Activated CD8-positive, alpha-beta memory T cell treated with anti-CD3 and anti-CD28 coated beads for 1 hour (primary cell): ENCODE results near the gene E2F6.

ENCODE experiments used
- DNase-seq, 2 donors: peaks; one replicate each; pipeline ENCODE4 v3.0.0-alpha.2; 2020; ENCODE audit warnings: low read depth in 1 of 2; ENCODE audit errors: extremely low read depth in 1 of 2

E2F6 gene, protein sequence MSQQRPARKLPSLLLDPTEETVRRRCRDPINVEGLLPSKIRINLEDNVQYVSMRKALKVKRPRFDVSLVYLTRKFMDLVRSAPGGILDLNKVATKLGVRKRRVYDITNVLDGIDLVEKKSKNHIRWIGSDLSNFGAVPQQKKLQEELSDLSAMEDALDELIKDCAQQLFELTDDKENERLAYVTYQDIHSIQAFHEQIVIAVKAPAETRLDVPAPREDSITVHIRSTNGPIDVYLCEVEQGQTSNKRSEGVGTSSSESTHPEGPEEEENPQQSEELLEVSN

DNA sequence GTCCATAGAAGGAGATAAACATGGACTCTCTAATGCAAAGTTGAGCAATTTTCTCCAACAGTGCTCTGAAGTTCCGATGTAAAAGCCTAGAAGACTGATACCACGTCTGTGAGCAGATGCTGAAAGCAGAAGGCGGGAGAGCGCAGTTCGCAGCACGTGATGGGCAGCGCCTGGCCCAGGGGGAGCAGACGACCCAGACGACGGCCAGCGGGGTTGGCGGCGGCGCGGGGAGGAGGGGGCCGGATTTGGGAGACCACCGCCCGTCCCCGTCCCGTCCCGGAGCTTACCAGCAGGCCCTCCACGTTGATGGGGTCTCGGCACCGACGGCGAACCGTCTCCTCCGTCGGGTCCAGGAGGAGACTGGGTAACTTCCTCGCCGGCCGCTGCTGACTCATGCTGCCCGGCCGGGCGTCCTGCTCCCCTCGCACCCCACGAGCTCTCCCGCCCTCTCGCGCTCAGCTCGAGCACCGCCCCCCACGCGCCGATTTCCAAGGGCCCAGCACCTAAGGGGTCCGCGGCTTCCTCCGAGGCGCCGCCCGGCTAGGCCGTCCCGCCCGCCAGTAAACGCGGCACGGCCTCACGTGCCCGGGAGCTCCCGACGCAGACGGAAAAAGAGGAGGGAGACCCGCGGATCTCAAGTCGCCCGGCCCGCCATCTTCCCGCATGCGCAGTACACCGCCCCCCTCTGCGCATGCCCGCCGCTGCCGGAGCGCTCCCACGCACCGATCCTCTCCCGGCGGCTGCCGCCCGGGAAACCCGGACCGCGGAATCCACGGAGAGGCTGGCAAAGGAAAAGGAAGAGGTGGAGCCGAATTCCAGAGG lies at the start of gene E2F6:
E2F6 (minus strand) TSS at position 677 of the 822 bp plus-strand sequence; CDS start at position 395, 282 bp downstream.
- peak; percentile 62 to 77 for DNase-seq

DNA sequence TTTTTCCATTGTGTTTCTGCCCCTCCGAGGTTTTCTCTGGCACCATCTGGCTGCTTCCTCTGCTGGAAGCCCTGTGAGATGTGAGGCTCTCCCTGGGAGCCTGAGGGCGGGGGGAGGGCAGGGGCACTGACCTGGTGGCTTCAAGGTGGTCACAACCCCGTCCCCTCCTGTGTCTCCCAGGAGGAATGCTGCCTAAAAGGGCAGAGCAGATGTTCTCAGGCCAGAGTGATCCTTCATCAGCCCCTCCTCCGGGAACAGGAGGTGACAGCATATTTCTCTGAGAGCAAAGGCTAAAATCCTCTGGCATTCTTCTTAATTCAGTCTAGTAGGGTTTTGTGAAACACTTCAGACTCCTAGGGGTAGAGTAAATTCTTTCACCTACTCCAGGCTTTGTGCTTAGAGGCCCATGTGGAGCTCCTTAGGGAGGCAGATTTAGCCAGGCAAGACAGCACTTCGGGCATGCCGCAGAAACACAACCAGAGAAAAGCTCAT lies 49.6 kb upstream of the E2F6 start:
- no peak for DNase-seq

DNA sequence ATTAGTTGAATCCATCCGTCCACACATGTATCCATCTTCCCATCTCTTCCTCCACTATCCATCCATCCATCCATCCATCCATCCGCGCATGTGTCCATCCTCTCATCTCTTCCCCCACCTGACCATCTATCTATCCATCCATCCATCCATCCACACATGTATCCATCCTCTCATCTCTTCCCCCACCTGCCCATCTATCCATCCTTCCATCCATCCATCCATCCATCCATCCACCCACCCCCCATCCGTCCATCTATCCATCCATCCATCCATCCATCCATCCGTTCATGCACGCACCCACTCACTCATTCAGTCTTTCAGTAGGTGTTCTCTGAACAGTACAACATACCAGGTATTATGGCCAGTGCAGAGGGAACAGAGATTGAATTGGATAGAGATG lies 48.9 kb upstream of the E2F6 start:
- DNase-seq = no peak

DNA sequence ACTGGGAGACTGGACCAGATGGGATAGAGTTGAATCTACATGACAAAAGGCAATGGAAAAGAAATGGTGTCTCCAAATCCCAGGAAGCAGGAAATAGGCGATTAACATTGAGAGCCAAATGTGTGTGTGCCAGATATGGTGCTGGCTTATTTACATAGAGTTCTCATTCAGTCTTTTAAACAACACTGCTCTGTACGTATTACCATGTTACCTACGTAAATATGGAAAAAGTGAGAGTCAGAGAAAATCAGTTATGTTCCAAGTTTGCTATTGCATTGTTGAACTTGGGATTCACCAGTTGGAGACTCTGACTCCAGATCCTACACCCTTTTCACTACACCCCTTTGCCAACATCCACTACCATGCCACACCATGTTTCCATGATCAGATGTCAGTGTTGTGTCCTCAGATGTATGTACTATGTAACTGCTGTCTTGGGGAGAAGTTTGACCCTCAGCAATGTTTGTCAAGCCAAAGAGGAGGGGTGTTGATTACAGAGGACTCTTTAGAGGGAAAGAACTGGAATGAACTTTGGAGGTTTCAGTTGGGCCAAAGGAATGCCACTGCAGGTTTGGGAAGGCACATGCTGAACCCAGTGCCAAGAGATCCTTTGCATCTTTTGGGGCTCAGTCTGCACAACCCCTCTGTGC lies 48.2 kb upstream of the E2F6 start:
- no peak for DNase-seq

DNA sequence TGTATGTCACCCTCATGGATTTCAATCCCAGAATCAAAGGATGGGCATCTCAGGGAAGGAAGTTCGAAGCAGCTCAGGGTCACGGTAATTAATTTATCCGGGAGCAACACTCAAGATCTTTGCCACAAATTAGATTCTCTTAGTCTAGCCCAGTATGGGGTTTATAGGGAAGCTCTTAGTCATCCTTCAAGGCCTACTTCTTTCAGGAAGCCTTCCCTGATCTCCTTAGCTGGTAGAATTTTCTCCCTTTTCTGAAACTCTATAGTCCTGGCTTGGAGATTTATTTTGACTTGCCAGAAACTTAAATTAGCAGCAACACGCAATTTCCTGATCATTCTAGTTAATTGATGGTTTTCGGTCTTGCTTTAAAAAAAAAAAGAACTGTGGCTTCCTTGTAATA lies 47.4 kb upstream of the E2F6 start:
- DNase-seq = no peak

DNA sequence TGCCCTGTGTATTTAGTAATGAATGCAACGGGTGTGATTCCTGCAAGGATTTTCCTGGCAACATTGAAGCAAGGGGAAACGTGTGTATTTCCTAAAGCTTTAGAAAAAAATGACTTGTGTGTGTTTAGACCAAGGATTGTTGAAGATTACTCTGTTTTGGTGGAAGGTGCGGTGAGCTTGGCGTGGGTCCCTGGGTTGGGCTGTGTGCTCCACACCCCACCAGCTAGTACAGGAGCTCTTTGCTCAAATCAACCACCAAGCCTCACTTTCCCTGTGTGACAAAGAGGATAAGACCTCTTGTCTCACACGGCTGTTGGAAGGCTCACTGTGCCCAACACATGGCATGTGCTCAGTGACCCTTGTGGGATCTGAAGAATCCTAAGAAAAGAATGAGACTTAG lies 46.5 kb upstream of the E2F6 start:
- no peak for DNase-seq

DNA sequence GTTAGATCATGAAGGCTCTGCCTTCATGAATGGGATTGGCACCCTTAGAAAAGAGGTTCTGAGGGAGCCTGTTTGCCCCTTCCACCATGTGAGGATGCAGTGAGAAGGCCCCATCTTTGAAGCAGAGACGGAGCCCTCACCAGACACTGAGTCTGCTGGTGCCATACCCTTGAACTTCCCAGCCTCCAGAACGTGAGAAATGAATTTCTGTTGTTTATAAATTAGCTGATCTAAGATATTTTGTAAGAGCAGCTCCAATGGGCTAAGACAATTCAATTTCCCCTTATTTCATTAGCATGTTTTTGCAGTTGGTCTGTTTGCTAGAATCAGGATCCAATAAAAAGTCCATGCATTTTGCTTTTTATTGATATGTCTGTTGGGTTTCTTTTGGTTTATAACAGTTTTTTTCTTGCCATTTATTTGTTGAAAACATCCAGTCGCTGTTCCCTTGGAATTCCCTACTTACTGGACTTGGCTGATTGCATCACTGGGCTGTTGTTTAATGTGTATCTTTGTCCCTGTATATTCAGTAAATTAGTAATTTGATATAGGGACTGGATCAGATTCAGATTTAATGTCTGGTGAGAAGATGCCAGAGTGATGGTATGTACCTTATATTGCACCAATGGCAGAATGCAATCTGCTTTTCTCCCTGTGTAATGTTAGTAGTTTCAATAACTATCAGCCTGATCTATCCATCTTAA lies 43.8 kb upstream of the E2F6 start:
- no peak for DNase-seq

DNA sequence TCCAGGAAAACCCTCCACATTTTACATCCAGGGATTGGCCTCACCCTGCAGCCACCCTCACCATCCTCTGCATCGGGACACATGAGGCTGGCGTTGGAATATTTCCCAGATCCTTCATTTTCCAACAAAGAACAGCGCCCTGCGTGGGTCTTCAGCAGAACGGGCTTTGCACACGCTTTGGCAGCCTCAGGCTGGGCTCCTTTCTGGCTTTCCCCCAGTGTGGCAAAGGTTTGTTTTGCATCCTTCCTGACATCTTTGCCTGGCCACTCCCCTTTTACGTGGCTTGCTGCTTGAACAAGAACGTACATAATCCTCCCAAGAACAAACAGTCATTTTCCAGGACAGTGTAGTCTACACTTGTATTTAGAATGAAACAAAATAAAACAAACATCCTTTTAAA lies 42.3 kb upstream of the E2F6 start:
- DNase-seq = no peak

DNA sequence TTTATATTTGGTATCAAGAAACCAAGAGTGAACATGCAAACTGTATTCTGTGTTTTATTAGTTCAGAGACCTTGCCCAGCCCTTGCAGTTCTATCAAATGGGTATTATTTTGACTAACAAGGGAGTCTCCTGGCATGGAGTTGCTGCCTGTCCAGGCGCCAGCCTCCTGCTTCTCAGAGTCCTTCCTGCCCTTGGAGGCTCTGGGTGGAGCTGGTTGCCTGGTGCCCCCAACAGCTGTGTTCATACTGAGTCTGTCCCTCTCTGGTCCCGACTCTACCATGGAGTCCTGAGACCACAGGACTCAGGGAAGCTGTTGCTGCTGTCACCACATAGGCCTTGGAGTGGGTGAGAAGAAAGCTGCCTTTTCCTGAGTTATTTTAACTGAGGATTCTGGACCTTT lies 41.6 kb upstream of the E2F6 start:
- no peak for DNase-seq

DNA sequence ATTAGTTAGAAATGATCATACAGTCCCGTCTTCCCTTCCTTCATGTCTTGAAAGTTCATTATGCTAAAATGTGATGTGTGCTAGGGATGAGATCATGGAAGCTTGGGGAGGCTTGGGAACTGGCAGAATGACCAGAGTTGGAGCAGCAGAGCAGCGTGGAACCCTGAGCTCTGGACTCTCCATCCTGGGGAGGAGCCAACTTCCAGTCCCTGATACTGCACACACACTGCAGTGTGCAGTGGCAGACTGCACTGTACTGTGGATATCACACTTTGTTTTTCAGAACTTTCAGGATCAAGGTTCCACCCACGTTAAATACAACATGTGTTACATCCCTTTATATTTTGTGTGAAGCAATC lies 40.6 kb upstream of the E2F6 start:
- DNase-seq = no peak

DNA sequence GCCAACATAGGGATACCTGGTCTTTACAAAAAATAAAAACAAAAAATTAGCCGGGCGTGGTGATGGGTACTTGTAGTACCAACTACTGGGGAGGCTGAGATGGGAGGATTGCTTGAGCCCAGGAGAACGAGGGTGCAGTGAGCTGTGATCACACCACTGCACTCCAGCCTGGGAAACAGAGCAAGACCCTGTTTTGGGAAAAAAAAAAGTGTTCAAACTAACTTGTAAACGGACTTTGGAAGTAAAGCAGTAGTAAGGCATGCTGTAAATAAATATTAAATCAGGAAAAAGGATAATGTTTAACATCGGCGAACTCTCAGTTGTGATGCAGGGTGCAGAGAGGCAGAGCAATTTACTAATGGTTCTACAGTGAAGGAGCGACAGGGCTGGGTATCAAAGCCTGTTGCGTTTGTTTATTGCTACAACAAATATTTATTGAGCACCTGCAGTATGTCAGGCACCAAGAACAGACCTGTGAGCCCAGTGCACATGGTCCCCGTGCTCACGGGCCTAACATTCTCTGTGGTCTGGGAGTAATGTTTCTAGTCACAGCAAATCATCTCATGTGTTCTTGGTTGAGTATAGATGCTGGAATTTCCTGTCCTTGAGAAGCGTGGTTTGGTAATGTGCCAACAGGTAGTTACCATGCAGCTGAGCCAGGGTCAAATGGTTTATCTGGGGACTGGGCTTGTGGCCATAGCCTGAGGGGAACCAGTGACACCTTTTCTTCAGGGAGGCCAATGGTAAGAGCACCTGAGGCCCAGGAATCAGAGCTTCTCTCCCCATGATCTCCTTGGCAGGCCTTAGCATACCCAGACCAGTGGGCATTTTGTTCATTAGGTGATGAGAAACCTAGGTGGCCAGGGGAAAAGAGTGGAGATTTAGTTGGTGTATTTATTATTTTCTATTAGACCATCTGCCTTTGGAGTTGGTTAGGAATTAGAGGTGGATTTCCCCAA lies 40.0 kb upstream of the E2F6 start:
- no peak for DNase-seq

DNA sequence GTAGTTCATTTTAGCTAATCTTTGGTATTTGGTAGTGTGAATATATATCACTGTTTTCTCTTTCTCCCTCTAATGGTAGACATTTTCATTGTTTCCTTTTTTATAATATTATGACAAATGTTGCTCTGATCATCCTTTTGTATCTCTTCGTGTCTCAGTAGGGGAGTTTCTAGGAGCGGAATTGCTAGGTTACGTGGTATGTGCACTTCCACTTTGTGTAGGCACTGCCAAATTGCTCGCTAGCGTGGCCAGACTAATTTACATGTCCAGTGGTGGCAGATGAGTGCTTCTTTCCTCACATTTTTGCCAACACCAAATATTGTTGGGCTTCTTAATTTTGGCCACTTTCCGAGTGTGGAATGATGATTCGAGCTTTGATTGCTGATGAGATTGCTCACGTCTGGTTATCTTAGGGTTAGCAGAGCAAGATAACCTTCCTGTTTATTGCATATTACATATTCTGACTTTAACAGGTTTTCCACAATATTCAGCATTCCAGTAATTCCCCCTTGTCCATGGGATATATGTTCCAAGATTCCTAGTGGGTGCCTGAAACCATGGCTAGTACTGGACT lies 37.5 kb upstream of the E2F6 start:
- no peak for DNase-seq

DNA sequence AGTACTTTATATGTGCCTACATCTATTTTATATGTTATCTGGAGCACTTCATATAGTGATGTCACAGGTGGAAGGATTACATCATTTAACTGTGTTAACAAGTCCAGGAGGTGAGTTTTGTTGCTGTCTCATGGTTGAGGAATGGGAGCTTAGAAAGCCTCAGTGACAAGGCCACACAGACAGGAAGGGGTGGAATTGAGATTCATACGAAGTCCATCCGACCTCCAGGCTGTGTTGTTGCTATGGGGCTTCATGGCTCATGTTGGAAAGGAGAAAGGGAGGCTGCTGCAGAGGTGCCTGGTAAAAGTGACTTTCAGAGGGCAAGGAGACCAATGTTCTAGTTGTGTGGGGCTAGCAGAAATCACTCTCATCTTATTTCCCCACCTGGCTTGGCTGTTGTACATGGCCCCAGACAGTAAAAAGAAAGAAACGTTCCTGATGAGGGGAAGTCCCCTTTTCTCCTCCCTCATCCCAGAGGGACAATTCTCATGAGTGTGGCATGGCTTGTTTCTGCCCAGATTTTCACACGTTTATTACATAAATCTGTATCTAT lies 36.9 kb upstream of the E2F6 start:
- no peak for DNase-seq

DNA sequence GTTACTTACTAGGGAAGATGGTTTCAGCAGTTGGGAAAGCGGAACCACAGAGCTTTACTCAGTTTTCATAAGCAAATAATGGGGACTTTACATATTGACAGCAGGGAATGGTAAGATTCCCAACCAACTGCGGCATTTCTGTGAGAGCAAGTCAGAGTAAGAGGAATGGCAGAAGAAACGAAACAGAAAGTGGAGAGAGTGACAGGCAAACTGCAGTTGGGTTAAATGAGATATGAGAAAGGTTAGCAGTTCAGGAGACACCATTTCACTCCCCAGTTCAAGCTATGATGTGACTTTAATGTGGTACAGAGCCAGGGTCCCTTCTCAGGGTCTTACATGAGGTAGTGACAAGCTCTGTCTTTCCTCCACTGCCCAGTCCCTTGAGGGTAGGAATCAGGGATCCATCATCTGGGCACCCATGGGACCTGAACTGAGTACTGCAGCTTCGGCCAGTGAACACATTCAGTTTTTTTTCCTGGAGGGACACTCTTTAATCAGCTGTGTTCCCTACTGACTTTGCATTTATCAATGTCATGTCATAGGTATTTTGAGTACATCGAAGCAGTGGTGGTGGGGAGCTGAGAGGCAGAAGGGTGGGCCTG lies 34.8 kb upstream of the E2F6 start:
- DNase-seq = no peak

DNA sequence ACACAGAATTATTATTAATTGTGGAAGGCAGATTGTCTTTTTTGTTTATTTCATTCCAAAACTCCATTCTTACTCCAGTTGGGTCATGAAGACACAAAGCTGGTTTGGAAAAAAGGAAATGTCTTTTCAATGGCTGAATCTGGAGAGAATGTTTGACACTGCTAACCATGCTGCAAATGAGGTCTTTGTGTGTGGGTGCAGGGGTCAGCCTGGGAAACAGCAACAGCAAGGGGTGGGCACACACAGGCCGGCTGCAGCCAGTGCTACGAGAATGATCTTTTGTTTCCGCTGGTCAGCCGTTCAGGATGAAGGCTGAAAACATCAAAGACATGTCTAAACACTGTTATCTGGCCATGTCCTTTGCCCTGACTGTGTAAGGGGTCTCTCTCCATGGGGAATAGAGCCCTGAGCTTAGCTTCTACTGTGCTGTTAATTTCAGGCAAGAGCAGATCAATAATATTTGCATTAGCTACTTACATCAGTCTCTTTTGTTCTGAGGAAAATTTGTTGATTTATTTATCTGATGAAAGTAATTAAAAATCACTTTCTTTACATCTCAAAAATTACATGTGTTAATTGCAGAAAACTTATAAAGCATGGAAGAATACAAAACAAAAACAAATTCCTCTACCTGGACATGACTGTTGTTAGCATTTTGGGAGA lies 33.3 kb upstream of the E2F6 start:
- DNase-seq = no peak

DNA sequence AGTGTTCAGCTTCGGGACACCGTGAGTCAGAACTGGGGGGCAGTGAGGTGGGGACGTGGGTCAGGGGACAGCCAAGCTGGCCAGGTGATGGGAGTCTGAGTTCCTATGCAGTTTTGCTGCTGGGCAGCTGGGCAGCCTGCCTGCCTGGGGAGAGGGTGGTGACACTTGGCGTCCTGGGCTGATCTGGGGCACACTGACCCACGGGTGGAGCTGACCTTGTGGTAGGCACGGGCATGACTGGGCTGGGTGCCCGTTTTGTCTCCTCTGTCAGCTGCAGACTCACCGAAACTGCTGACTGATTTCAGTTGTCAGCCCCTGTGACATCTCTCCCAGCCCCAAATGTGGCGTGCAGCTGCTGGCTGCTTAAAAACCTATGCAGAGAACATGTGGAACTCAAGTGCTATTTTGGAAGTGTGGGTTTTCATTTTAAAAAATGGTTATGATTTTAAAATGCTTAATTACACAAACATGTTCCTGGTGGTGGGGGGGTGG lies 32.6 kb upstream of the E2F6 start:
- no peak for DNase-seq

DNA sequence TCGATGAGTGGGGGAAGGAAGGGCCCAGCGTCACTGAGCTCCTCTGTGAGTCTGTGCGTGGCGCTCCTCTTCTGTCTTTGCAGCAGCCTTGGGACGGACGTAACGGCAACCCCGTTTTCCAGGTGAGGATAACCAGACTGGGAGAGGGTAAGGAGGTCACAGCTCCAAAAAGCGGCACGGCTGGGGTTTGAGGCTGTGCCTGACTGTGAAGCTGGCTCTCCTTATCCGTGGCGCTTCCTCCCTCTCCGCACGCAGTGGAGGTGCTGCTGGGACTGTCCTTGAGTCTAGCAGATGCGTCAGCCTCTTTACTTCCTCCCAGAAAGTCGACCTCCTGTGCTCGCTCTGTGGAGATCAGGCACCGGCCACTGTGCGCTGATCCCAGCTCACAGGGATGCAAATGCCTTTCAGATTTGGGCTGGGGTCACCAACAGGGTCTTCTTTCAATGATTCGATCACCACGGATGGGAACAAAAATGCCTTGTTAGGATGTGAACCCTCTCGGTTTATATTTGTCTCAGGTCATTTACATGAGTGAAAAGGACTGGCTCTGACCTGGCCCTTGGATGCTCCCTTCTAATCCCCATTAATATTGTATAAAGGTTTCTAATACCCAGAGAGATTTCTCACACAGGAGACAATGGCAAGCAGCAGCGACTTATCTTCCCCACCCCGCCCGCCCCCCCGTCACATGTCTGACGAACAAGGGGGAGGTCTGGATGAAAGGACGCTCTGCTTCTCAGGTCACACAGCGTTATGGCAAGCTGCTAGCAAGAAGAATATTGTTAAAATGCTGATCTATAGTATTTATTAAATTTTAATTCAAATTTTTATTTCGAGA lies 30.1 kb upstream of the E2F6 start:
- DNase-seq = no peak
